ENCODE measurements around the gene SIX1.

SIX1 gene

GRCh38 chr14:60641742-60642269 is 7.5 kb downstream of the SIX1 start:
- DNase-seq: no peak

- no peak for DNase-seq
Measured at GRCh38 chr14:60640859-60641741, 8.2 kb downstream of the SIX1 start.

GRCh38 chr14:60639674-60640073 is 9.6 kb downstream of the SIX1 start:
- DNase-seq: no peak

- DNase-seq: no peak
Measured at GRCh38 chr14:60637479-60638315, 11.6 kb downstream of the SIX1 start.

GRCh38 chr14:60636879-60637478 is 12.3 kb downstream of the SIX1 start:
- DNase-seq: no peak

GRCh38 chr14:60634153-60634552 is 15.1 kb downstream of the SIX1 start:
- DNase-seq: no peak

- peak; percentile 46 for DNase-seq
Measured at GRCh38 chr14:60632777-60633176, 16.5 kb downstream of the SIX1 start.

- DNase-seq: no peak
Measured at GRCh38 chr14:60632257-60632656, 17.0 kb downstream of the SIX1 start.

GRCh38 chr14:60631842-60632241 is 17.4 kb downstream of the SIX1 start:
- no peak for DNase-seq

GRCh38 chr14:60630129-60630528 is 19.1 kb downstream of the SIX1 start:
- DNase-seq: no peak

- no peak for DNase-seq
Measured at GRCh38 chr14:60628892-60629291, 20.4 kb downstream of the SIX1 start.

- DNase-seq: no peak
Measured at GRCh38 chr14:60622917-60623257, 26.4 kb downstream of the SIX1 start.

GRCh38 chr14:60622210-60622916 is 26.9 kb downstream of the SIX1 start:
- no peak for DNase-seq

- DNase-seq: no peak
Measured at GRCh38 chr14:60621386-60621785, 27.9 kb downstream of the SIX1 start.

GRCh38 chr14:60618241-60618640 is 31.0 kb downstream of the SIX1 start:
- DNase-seq: no peak

- DNase-seq: no peak
Measured at GRCh38 chr14:60616461-60616959, 32.8 kb downstream of the SIX1 start.

- DNase-seq: no peak
Measured at GRCh38 chr14:60602291-60602690, 47.0 kb downstream of the SIX1 start.

- DNase-seq: no peak
Measured at GRCh38 chr14:60599727-60600126, 49.5 kb downstream of the SIX1 start.

GRCh38 chr14:60596139-60596538 is 53.1 kb downstream of the SIX1 start:
- no peak for DNase-seq

- DNase-seq: no peak
Measured at GRCh38 chr14:60594062-60594461, 55.2 kb downstream of the SIX1 start.
